Left lung (tissue), 10 donors: ENCODE results near the gene ARHGEF33. TPM values are rescaled to one million over a fixed set of nuclear protein-coding genes. Genes with fewer than 3 reads are reported as not detected.
"Not testable (repeated sequence)": the region's sequence is repeated elsewhere in the genome, so short reads cannot be mapped to it uniquely, and the experiment has no call there.

Experiments used
- ATAC-seq: fragments of 200-7000 bp; cut with Tn5 transposase; one replicate; pipeline ENCODE4 v1.9.1; 2020; ENCODE audit warnings: moderate library complexity
- DNase-seq, 4 donors: peaks; one replicate each; pipeline ENCODE4 v3.0.0-alpha.2; 2013 to 2020
- H3K27ac ChIP-seq, 2 donors: fragments of 200-600 bp; sonication (generic) in 1 of 2; one replicate each; pipeline versions ENCODE4 v1.5.0 to v1.8.0; 2020 to 2021
- H3K27me3 ChIP-seq, 2 donors: fragments of 200-600 bp; sonication (generic) in 1 of 2; one replicate each; pipeline versions ENCODE4 v1.5.0 to v1.8.0; 2020 to 2021
- H3K36me3 ChIP-seq, 2 donors: fragments of 200-600 bp; sonication (generic) in 1 of 2; one replicate each; pipeline versions ENCODE4 v1.5.0 to v1.8.0; 2020 to 2021
- H3K4me1 ChIP-seq, 2 donors: fragments of 200-600 bp; one replicate each; pipeline ENCODE4 v1.8.0; 2021
- H3K4me3 ChIP-seq, 2 donors: fragments of 200-600 bp; sonication (generic) in 1 of 2; one replicate each; pipeline versions ENCODE4 v1.5.0 to v1.8.0; 2020 to 2021; ENCODE audit warnings: mild to moderate bottlenecking in 1 of 2
- H3K9me3 ChIP-seq, 2 donors: fragments of 200-600 bp; sonication (generic) in 1 of 2; one replicate each; pipeline versions ENCODE4 v1.5.0 to v1.8.0; 2020 to 2021
- CTCF ChIP-seq, 2 donors: fragments of 200-600 bp; sonication (generic) in 1 of 2; IDR thresholded peaks; one replicate each; pipeline versions ENCODE4 v1.5.0 to v1.8.0; 2021; ENCODE audit warnings: antibody characterized with exemption in 2 of 2
- intact Hi-C, 2 donors: fragments of 100-400 bp; cut with DNase I; formaldehyde crosslinking; loops; one replicate each; pipeline versions ENCODE4 v1.11.2 to v1.14.2; 2022
- polyA plus RNA-seq, 6 donors: library from polyadenylated mRNA; unstranded; fragments of 120-200 nt; gene quantifications; one replicate each; pipeline ENCODE4 v1.2.1, GENCODE V29; 2013; ENCODE audit not compliant: insufficient read length in 6 of 6
- total RNA-seq, 2 donors: library from RNA; stranded (reverse); fragmentation: NEBNext Ultra II Directional; extraction: Animal tissue kit (Norgen Biotek cat#: 25700); gene quantifications; one replicate each; pipeline ENCODE4 v1.2.1, GENCODE V29; 2021
- donor health status: DM: no; HTN: yes; CAD: no.
- donor health status: DM: no; HTN: no; CAD: no.

The ARHGEF33 gene
- total and polyA plus RNA-seq, 8 donors: 0.82 to 4.1 (median 3.0) TPM

- DNase-seq: no peak
- no peak for ATAC-seq
- intact Hi-C loops: no loop called here
- H3K27ac ChIP-seq: no peak overlapping the region
- no peaks in the 10 kb centered on the region for H3K9me3 ChIP-seq
- H3K4me3 ChIP-seq: no peak overlapping the region
- no peaks in the 10 kb centered on the region for H3K27me3 ChIP-seq
- H3K4me1 ChIP-seq: no peaks in the 10 kb centered on the region
- no peaks in the 10 kb centered on the region for H3K36me3 ChIP-seq
- no peak for TF ChIP-seq CTCF (IDR thresholded peaks at IDR 0.05)
Measured at GRCh38 chr2:38934742-38935141, 45.1 kb downstream of the ARHGEF33 start.

- ATAC-seq (no peak), DNase-seq (no peak)
- Histone ChIP-seq H3K27me3 (no peaks in the 10 kb centered on the region), H3K9me3 (no peaks in the 10 kb centered on the region), H3K4me3 (no peak overlapping the region), H3K27ac (no peak overlapping the region), H3K36me3 (no peaks in the 10 kb centered on the region), H3K4me1 (no peaks in the 10 kb centered on the region)
- intact Hi-C loops: no loop called here
- no peak for TF ChIP-seq CTCF (IDR thresholded peaks at IDR 0.05)
Measured at GRCh38 chr2:38935568-38936172, 46.0 kb downstream of the ARHGEF33 start.

GRCh38 chr2:38936516-38936915 lies 46.8 kb downstream of the ARHGEF33 start:
- intact Hi-C loops, DNase-seq, ATAC-seq, H3K36me3 ChIP-seq, H3K27ac ChIP-seq, H3K9me3 ChIP-seq, H3K4me1 ChIP-seq, H3K4me3 ChIP-seq, H3K27me3 ChIP-seq: not testable (repeated sequence)

GRCh38 chr2:38937548-38937947 lies 47.9 kb downstream of the ARHGEF33 start:
- no peaks in the 10 kb centered on the region for H3K4me1 ChIP-seq
- no peak for TF ChIP-seq CTCF (IDR thresholded peaks at IDR 0.05)
- H3K27me3 ChIP-seq: no peaks in the 10 kb centered on the region
- no peaks in the 10 kb centered on the region for H3K9me3 ChIP-seq
- H3K4me3 ChIP-seq: no peak overlapping the region
- ATAC-seq (no peak), DNase-seq (no peak)
- H3K36me3 ChIP-seq: no peaks in the 10 kb centered on the region
- H3K27ac ChIP-seq: no peak overlapping the region
- intact Hi-C loops: no loop called here

GRCh38 chr2:38940746-38941145 lies 51.1 kb downstream of the ARHGEF33 start:
- intact Hi-C loops: no loop called here
- no peaks in the 10 kb centered on the region for H3K9me3 ChIP-seq
- no peak for TF ChIP-seq CTCF (IDR thresholded peaks at IDR 0.05)
- H3K36me3 ChIP-seq: no peaks in the 10 kb centered on the region
- no peak overlapping the region for H3K27ac ChIP-seq
- DNase-seq (no peak), ATAC-seq (no peak)
- H3K4me1 ChIP-seq: peaks cover 0 to 4% of the 10 kb centered on the region in 2 donors
- H3K27me3 ChIP-seq: no peaks in the 10 kb centered on the region
- H3K4me3 ChIP-seq: no peak overlapping the region

- H3K4me3 ChIP-seq: no peak overlapping the region
- intact Hi-C loops: no loop called here
- H3K9me3 ChIP-seq: no peaks in the 10 kb centered on the region
- TF ChIP-seq CTCF (IDR thresholded peaks at IDR 0.05): no peak
- ATAC-seq: no peak
- no peak overlapping the region for H3K27ac ChIP-seq
- DNase-seq: no peak
- no peaks in the 10 kb centered on the region for H3K36me3 ChIP-seq
- H3K4me1 ChIP-seq: peaks cover 0 to 4% of the 10 kb centered on the region in 2 donors
- H3K27me3 ChIP-seq: no peaks in the 10 kb centered on the region
Measured at GRCh38 chr2:38943784-38944183, 54.1 kb downstream of the ARHGEF33 start.
